ACHN (cell line): ENCODE data around the gene KSR2.

ENCODE experiments used
- DNase-seq: peaks from one replicate; pipeline ENCODE4 v3.0.0-alpha.2; 2015
- in situ Hi-C: cut with HindIII; loops from 2 replicates; pipeline ENCODE4 v1.10.0; 2017; ENCODE audit warnings: low sequenced_read_pairs, low pct_ligation_motif_present, low pct_unique_long_range_greater_than_20kb

KSR2 gene

DNA sequence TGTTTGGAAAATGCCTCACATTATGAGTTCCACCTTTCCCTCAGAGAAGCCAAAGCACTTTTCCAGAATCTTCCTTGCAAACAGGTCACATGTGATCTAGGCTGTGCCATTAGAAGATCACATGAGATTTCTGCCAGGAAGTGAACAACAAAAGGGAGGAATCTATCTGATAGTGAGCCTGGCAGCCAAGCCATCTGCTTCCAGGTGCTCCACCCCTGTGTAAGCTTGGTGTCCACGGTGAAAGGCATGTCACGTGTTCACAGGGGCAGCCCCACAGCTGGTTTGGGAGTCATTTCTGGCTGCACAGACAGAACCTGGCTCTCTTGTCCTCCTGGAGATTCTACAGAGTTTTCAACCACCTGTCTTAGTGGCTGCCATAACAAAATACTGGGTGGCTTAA lies 3.5 kb upstream of the KSR2 start:
- in situ Hi-C loops = no loop called here
- no peak for DNase-seq

DNA sequence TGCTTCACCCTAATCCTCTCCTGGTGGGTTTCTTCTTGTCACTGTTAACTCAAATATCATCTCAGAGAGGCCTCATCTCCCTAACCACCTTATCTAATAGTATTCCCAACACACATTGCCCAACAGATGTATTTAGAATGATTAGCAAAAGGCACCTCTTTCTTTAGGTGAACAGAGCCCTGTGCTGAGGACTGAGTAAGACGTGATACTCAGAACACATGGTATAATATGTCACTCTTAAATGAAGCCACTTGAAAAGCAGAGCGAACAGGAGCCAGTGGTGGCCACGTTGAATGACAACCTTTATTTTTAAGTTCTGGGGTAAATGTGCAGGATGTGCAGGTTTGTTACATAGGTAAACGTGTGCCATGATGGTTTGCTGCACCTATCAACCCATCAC lies 1.5 kb upstream of the KSR2 start:
- DNase-seq = no peak
- in situ Hi-C loops = no loop called here

DNA sequence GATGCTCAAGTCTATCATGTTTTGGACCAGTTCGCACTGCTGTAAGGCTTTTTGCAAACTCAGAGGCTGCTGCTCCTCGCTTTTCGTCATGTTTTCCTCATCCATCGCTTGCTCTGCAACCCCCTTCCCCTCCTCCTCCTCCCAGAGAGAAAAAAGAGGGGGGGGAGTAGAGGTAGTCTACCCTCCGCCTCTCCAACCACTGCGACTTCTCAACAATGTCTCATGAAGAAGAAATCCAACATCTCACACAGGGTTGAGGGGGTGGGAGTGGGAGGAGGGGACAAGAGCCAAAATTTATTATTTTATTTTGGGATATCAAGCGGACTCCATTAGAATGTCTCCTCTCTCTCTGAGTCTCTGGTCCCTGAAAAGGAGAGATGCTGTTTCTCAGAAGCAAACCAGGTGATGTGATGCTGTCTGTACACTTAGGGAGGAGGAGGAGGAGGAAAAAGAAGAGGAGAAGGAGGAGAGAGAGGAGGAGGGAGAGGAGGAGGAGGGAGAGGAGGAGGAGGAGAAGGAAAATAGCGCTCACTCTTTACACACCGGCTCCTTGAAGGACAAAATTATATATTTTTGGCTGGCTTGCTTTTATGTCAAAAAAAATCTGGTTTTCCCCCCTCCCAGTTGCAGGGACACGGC lies 520 bp downstream of the KSR2 start:
- in situ Hi-C loops = no loop called here
- DNase-seq = no peak

GRCh38 chr12:117967512-117967911 lies 1.3 kb downstream of the KSR2 start:
- no peak for DNase-seq

DNA sequence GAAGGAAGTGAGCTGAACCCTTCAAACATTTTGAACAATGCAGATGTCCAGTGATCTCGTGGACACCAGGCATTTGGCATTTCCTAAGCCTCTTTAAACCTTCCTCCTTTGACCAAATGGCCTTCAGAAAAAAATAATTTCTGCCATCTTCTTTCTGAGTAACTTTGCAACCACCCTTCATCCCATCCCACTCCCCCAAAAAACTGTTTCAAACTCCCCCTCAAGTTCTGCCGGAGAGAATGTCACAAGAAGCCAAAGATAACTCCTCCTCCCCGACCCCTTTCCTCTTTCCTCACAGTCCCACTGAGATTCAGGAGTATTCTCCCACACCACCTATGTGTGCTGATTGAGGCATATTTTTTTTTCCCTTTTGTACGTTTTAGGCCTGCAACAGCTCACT lies 1.7 kb downstream of the KSR2 start:
- DNase-seq = no peak
- in situ Hi-C loops = no loop called here

More at GRCh38 chr12:117967512-117967911, 1.3 kb downstream of the KSR2 start:
- in situ Hi-C loops = no loop called here

- in situ Hi-C loops = no loop called here
- no peak for DNase-seq
Measured at GRCh38 chr12:117966511-117966910, 2.3 kb downstream of the KSR2 start.

GRCh38 chr12:117963836-117964235 lies 5.0 kb downstream of the KSR2 start:
- DNase-seq = no peak
- in situ Hi-C loops = no loop called here

DNA sequence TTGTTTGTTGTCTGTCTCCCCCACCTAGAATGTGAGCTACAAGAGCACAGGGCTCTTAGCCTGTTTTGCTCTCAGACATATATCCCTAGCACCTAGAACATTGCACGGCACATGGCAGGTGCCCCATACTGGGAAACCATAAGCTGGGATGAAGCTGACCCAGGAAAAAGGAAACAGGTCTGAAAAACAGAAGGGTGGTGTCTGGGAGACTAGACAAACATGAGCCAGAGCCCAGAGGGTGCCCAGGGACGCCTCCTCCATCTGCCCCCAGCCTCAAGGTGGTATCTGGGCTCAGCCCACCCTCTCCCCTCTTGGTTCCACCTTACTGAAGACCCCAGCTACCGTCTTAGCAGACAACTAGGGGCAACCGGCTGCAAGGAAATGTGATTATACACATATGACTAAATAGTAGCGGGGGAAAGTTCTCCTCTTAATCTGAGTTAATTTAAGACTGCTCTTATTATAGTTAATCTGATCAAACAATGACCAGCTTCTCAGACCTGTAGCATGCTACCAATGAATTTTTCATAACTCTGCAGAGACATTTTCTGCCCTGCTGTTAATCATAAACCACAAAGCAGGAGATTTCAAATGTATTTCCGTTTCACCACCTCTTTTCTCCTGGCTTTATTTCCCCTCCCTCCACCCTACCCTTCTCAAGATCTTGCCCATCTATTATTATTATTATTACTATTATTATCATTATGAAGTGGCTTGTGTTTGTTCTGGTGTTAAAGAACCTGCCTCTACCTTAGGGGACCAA lies 31.9 kb downstream of the KSR2 start:
- DNase-seq = no peak
- in situ Hi-C loops = no loop called here

DNA sequence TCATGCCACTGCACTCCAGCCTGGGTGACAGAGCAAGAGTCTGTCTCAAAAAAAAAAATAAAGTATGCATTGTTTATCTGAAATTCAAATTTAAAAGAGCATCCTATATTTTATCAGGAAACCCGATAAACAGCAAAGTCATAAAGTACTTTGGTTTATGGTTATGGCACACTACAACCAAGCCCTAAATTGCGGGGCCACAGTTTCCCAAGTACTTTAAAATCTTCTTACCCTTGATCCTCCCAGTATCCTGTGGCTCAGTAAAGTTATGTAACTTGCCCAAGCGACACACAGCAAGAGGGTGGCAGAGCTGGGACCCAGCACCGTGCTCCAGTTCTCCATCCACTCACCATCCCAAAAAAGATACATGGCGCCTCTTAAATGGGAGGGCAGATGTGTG lies 35.2 kb downstream of the KSR2 start:
- in situ Hi-C loops = no loop called here
- DNase-seq = no peak

DNA sequence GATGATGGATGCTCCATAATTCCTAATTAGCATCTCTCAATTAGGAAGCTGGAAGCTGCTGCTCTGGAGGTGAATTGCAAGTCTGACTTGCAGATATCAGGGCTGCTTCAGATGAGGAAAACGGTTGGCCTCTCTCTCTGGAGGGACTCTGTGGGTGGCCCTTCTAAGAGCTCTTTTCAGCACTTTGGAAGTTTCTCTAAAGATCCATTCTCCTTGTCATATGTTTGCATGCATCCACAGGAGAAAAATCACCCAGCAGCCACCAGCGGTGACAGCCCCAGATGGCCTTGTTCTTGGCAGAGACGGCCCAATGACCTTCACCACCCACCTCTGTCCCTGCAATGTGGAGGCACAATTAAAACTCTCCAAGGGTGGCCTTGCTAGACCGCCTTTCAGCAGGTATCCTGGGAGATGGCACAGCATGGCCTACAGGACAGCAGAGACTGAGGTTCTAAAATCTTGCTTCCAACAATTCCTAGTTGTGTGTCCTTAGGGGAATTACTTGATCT lies 42.3 kb downstream of the KSR2 start:
- in situ Hi-C loops = no loop called here
- DNase-seq = no peak

- no peak for DNase-seq
- in situ Hi-C loops = no loop called here
Measured at GRCh38 chr12:117921929-117922777, 46.6 kb downstream of the KSR2 start.

DNA sequence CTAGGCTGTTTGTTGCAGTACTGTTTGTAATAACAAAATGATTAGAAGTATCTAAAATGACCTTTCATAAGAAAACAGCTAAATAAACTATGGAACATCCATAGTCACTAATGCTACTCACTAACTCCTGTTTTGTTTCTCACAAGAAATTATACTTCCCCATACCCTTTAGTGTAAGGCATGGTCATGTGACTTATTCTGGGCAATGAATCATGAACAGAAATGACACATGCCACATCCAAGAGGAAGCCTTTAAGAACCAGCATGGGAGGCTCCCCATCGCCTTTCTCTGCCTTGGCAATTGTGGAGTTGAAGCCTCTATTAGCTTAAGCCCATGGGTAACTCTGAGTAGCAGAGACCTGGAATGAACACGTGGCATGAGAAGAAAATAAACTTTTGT lies 49.3 kb downstream of the KSR2 start:
- no peak for DNase-seq
- in situ Hi-C loops = no loop called here

DNA sequence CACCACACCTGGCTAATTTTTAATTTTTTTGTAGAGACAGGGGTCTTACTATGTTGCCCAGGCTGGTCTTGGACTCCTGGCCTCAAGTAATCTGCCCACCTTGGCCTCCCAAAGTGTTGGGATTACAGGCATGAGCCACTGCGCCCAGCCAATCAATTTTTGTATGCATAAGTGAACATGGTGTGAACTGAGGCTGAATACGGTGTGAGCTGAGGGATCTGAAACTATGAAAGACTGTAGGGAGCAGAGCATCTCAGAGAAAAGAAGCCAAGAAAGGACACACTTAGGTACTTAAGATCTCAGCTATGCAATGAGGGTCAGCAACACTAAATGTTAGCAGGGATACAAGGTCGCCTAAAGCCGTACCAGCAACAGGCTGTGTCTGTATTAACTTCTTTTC lies 54.1 kb downstream of the KSR2 start:
- DNase-seq = no peak
- in situ Hi-C loops = no loop called here

GRCh38 chr12:117912756-117913155 lies 56.0 kb downstream of the KSR2 start:
- DNase-seq = no peak
- in situ Hi-C loops = no loop called here

DNA sequence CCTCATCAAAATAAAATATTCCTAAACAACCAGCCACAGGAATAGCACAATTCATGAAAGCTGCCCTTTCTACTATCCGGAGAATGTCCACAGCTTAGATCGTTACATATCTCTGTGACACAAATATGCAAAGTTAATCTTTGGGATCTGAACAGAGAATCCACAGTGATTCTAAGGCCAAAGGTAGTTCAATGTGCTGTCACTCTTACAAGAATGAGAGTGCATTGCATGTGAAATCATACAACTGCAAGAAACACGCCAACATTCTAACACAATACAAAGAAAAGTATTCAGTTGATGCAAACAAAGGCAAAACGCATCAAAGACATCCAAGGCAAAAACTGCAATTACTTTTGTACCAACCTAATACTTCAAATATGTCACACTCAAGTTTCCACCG lies 60.4 kb downstream of the KSR2 start:
- in situ Hi-C loops = no loop called here
- no peak for DNase-seq

GRCh38 chr12:117907108-117907689 lies 61.6 kb downstream of the KSR2 start:
- in situ Hi-C loops = no loop called here
- no peak for DNase-seq

GRCh38 chr12:117904051-117904450 lies 64.7 kb downstream of the KSR2 start:
- in situ Hi-C loops = no loop called here
- no peak for DNase-seq

DNA sequence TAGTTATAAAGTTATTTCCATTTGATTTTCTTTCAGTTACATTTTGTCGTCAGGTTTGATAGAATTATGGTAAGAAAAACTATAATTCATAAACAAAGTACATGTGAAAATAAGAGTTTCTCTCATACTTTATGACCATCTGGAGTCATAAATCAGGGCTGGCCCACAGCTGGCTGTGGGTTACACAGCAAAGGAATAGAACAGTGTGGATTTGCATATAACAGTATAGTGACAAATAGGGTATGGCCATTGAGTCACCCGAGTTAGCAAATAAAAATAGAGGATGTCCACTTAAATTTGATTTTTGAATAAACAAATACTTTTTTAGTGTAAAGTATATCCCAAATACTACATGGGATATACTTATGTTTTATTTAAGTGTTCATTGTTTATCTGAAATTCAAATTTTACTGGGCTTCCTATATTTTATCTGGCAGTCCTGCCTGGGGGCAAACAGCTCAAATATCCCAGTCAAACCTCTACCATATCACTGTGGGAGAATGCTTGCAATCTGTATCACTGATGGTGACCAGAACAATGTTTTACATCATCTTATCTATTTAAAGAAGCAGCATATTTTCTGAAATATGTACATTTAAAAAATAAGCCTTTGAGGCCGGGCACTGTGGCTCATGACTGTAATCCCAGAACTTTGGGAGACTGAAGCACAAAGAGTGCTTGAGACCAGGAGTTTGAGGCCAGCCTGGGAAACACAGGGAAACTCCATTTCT lies 65.5 kb downstream of the KSR2 start:
- in situ Hi-C loops = no loop called here
- no peak for DNase-seq
